NCI-H1105 (cell line): ENCODE results near the gene CIB2.

Experiments
- DNase-seq: peaks from one replicate; lab custom pipeline; 2025; lab: John Stamatoyannopoulos, UW

Gene CIB2

GRCh38 chr15:78083687-78084448 is 47.4 kb downstream of the CIB2 start:
- DNase-seq = no peak

DNA sequence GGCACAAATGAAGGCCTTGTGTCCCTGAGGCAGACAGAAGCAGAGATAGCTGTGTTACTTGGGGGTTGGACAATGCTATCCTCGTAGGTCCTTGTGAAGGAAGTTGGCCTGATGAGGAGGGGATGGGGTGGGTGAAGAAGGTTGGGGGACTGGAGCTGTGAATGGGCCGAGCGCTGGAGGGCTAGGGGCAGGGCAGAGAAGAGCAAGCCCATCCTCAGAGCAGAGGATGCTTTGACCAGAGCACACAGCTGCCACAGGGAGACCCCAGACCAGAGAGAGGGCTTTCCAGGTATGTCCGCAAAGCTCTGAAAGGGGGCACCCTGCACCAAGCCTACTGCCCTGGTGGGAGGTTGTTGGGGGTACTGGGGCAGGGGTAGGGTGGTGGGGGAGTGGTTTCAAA is 48.1 kb downstream of the CIB2 start:
- DNase-seq = no peak

- DNase-seq = no peak
Observed at GRCh38 chr15:78082743-78083110, 48.5 kb downstream of the CIB2 start.

DNA sequence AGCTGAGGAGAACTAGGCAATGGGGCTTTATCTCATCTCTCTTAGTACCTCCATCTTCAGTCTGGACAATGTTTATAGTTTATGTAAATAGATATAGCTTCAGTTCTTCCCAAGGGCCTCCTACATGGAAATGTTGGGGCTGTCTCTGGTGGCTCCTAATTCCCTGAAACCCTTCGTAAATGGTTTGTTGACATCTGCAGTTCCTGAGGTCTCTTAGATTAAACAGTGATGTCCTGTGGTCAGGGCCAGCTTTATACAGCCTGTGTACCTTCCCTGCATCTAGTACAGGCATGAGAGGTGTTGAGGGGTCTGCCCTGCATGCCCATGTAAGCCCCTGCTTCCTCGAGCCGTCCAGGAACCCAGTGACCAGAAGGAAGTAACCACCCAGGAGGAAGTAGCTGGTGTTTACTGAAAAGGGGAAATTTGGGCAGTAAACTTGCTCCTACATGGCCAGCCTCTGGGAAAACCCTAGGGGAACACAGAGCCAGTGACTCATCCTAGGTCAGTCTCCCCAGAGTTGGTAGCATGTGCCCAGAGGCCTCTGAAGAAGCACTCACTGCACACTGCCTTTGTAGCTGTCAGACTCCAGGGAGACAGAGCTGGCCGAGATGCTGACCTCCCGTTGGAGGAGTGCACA is 49.0 kb downstream of the CIB2 start:
- no peak for DNase-seq

DNA sequence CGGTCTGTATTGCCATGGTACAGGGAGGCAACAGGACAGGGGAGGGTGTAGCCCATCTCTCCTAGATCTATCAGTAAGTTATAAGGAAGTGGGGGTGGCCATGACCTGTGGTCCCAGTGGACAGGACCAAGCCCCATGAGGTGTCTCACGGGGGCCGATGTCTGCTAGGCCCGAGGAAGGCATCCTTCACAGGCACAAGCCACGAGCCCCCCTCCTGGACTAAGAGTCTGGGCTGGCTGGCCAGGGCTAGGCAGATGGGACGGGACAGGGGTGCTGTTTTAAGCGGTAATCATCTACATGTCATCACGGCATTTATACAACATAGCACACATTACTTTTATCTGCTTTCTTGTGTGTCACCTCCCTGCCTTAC is 51.2 kb downstream of the CIB2 start:
- DNase-seq = no peak

- DNase-seq = no peak
Observed at GRCh38 chr15:78079298-78080087, 51.8 kb downstream of the CIB2 start.

DNA sequence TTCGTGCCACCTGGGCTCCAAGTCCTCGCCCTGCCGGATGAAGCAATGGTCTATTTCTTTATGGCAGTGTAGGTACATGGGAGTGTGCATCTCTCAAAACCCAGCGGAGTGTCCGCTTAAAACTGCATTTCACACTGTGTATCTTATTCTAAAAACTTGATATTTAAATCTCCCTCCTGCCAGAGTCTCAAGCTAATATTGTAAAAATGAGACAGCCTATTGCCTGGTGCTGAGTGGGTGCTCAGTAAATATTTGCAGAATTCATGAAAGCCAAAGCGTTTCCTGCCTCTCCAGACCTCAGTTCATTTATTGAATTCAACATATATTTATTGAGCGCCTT is 53.4 kb downstream of the CIB2 start:
- DNase-seq = no peak

DNA sequence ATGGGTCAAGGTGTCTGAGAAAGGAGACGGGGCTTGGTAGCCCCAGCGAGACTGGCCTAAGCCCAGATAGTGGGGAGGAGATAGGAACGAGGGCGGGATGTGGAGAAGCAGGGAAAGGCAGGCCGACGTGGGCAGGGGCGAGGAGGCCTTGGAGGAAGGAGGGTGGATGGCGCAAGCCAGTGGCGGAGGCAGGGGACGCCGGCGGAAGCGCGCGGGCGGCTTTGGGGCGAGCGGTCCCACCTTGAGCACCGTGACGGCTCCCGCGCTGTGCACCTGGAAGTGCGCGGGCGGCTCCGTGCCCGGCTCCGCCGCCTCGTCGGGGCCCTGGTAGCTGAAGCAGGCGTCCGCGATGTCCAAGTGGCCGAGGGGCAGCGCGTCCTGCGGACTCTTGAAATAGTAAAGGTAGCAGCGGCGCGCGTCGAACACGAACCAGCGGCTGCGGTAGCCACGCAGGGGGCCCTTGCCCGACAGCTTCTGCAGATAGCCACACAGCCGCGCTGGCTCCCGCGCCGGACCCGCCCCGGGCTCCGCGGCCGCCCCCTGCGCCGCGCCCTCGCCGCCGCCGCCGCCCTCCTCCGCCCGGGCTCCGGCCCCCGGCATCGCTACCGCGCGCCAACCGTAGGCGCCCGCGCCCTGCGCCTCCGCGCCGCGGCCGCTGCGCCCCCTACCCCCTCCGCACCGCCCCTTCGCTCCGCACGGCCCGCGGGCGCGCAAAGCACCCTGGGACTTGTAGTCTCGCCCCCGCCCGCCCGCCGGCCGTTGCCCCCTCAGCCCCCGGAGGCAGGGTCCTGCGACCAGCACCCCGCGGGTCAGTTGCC is 54.0 kb downstream of the CIB2 start, which contains the start of gene TBC1D2B:
Gene TBC1D2B, minus strand, starts transcription at position 659 of the 818 bp plus-strand sequence. Its CDS starts 59 bp downstream, at position 600.
- DNase-seq = no peak

DNA sequence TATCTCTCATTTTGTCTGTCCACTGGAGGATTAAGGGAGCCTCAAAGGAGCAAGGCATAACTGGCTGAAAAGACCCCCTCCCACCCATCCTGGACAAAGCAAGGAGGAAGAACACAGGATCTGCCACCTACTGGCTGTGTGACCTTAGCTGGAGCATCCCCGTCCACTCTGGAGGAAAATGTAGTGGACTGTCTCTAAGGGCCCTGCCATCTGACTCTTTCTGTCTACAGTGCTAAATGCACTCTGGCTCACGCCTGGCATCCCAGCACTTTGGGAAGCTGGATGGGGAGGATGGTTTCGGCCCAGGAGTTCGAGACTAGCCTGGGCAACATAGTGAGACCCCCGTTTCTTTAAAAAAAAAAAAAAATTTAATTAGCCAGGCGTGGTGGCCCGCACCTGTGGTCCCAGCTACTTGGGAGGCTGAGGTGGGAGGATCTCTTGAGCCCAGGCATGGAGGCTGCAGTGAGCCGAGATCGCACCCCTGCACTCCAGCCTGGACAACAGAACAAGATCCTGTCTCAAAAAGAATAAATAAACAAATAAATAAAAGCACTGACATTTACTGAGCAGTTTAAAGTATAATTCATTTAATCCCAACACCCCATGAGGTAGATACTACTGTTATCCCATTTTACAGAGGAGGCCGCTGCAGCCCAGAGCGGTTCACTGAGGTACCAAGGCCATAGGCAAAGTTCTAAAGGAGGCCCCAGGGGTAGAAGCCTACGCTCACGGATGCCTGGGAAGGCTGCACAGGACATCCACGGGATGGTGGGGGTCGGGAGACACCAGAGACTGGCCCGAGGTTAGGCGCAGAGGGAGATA is 54.8 kb downstream of the CIB2 start:
- DNase-seq = no peak

- no peak for DNase-seq
Observed at GRCh38 chr15:78075490-78076230, 55.6 kb downstream of the CIB2 start.

DNA sequence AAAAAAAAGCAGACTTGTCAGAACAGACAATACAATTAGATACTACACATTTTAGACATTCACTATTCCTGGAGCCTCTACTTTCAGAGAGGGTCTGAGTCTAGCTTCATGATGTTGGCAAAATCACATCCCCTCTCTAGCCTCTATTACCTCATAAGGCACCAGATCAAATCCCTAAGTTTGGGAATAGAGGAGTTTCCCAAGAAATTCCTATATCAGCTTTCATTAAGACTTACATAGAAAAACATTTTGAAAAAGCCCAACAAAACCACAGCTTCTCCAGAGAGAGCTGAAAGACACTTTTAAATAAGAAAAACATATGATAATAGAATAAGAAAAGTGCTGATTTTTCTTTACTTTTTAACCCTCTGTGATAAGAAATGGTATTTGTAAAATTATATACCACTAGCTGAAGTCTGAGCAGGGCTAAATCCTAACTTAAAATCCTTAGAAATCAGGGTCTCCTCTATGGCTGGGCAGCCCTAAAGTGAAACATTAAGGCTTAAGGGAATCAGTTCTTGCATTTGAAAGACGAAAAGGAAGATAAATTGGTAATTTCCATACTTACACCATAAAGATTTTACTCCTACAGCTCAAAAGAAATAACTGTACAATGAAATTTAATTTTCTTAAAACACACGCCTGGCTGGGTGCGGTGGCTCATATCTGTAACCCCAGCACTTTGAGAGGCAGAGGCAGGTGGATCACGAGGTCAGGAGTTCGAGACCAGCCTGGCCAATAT is 58.0 kb downstream of the CIB2 start:
- no peak for DNase-seq

DNA sequence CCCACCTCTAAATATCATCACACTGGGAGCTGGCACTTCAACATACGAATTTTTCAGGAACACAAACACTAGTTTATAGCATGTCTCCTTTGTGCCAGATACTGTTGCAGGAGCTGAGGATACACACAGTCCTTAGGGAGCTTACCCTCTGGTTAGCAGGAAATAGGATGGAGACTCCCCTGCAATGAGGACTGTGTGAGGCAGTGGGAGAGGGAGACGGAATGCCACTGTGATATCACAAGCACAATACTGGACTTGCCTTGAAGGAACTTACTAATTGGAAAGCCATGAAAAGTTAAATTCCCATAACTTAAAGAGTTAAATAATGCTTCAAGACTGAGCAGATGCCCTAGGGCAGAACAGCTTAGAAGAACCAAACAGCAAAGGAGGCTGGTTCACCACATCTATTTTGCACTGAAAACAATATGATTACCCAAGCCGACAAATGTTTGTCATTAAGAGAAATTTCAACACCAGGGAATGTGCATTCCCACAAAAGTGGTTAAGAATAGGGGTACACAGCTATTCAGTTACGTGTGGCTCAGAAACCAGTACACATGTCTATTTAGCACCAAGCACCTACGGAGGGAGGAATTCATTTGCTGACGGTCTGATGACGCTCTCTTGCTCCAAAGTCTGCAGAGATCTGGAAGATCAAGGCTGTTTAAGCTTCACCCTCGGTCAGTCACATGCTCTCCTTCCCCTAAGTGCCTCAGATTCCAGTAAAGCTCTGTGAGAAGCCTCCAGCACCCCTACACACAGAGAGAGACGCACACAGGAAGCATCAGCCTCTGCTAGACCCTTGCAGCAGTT is 59.0 kb downstream of the CIB2 start:
- no peak for DNase-seq

DNA sequence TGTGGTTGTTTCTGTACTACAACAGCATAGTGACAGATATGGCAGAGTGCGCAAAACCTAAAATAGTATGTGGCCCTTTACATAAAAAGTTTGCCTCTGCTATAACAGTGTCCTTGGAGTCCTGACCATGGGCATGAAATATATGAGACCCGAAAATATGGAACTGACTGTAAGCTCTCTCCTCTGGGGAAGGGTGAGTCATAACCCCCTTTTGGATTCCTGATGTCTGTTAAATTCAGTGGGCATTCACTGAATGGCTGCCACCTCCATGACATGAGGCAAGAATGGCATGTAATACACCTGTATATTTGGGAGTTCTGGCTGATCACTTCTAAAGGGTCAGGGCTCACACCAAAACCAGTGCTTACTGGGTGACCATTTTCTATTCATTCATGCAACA is 59.9 kb downstream of the CIB2 start:
- no peak for DNase-seq

DNA sequence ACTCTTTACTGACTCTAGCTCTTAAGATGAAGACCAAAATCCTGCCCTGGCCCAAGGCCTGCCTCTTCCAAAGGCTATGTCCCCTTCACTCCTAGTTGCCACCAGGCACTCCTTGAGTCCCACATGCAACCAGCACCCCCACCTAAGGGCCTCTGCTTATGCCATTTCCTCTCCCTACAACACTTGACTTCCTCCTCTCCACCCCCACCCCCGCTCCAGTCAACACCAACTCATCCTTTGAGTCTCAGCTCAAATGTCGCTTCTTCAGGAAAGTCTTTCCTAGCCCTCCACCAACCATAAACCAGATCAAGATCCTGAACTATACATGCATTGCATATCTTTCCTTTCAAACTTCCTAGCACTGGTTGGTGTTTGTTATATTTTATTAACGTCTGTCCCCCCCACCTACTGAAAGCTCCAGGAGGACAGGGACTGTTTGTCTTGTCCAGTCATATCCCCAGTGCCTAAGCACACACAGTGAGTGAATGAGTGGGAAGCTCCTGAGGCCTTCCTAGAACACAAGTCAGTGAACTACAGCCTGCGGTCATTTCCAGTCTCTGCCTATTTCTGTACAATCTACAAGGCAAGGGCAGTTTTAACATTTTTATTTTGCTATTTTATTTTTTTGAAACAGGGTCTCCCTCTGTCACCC is 61.1 kb downstream of the CIB2 start:
- DNase-seq = no peak

- no peak for DNase-seq
Observed at GRCh38 chr15:78069462-78070029, 61.7 kb downstream of the CIB2 start.

DNA sequence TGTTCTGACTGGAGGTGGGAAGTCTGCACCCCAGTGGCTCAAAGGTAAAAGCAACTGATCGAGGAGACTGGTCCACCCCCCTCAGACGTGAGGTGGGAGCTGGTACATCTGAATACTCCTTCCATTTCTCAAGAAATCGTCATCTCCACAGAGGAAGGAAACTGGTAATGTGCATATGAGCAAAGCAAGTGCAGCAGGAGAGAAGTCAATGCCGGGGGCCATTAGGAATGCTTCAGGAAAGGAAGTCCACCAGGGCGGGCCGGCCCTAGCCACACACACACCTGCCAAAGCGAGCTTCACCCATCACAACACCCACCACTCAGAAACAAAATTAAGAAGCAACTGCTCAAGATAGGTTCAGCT is 62.2 kb downstream of the CIB2 start:
- no peak for DNase-seq

GRCh38 chr15:78067328-78068228 is 63.7 kb downstream of the CIB2 start:
- no peak for DNase-seq
